ENCODE results near the gene OSBPL3. TPM values are rescaled to one million over a fixed set of nuclear protein-coding genes. Genes with fewer than 3 reads are reported as not detected.

OSBPL3 gene
- total RNA-seq, 1 experiment from 2014 or later: 11.6 TPM

DNA sequence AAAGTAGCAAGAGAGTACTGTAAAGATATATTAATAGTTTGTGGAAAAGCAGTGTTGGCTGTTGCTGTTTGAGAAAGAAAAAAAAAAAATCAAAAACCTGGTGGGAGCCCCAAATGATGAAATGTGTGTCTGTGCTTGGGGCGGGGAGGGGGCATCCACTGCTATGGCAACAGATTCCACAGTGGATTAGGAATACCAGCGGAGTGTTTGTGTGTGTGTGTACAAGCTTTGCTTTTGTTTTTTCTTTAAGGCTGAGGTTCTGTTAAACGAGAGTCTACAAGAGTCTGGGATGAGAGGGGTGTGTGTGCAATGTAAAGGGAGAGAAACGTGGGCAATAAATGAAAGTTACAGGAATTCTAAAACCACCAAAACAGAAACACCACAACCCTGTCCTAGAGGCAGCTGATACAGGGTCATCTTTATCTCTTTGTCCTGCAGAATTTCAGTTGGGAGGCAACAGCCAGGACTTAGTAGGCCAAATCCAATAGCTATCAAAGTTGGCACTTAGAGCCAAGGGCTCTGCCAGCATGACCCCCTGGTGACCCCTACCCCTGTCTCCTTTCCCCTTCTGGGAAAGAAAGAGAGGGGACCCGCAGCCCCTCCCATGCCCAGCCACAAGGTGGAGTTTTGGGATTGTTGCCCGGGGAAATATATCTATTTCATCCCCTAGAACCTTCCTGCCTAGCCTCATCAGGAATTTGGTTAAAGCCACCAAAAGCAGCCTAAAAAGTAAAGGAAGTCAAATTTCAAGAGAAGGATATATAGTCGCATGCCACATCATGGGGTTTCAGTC, 85.4 kb downstream of the OSBPL3 start:
- ChIA-PET CTCF (interaction anchor here (0.7 to 1.3 kb wide), 3 partner anchors 85 to 204 kb away, joined by 3 to 6 read pairs (median 4); partner anchors contain the start of gene OSBPL3), POLR2A (ENCODE audit: unreplicated experiment) (no interaction called here)
- no peak; the same call in 1 of the 2 replicates for ATAC-seq
- no peak overlapping the region for H3K9ac ChIP-seq (ENCODE audit: low read length)
- BruUV-seq (replicated peaks): no TSS peak
- H3K79me2 ChIP-seq (ENCODE audit: low read length): peaks cover 44% of the 10 kb centered on the region
- no peaks in the 10 kb centered on the region for H3K27me3 ChIP-seq (ENCODE audit: low read length)
- no peak overlapping the region for H3K27ac ChIP-seq (ENCODE audit: low read length)
- intact Hi-C loops (cut with micrococcal nuclease): loop anchor here (5.0 to 10.0 kb wide), 2 partner anchors 178 to 200 kb away; no protein-coding TSS in a partner anchor
- DNase-seq: peak; percentile 31
- peaks cover 5% of the 10 kb centered on the region; the same call in 1 of the 2 replicates for H3K36me3 ChIP-seq (ENCODE audit: low read depth, low read length)
- H3K9me2 ChIP-seq (replicated peaks; ENCODE audit: low read length): no peaks in the 10 kb centered on the region
- no peaks in the 10 kb centered on the region for H3F3A ChIP-seq (ENCODE audit: low read length, unreplicated experiment)
- H3K4me2 ChIP-seq (ENCODE audit: low read length): no peak overlapping the region
- H3K4me3 ChIP-seq (ENCODE audit: low read length): no peak overlapping the region
- no peak for TF ChIP-seq EZH2 (IDR thresholded peaks at IDR 0.05; ENCODE audit: low read length, unreplicated experiment)
- TF ChIP-seq, protein P1, sequence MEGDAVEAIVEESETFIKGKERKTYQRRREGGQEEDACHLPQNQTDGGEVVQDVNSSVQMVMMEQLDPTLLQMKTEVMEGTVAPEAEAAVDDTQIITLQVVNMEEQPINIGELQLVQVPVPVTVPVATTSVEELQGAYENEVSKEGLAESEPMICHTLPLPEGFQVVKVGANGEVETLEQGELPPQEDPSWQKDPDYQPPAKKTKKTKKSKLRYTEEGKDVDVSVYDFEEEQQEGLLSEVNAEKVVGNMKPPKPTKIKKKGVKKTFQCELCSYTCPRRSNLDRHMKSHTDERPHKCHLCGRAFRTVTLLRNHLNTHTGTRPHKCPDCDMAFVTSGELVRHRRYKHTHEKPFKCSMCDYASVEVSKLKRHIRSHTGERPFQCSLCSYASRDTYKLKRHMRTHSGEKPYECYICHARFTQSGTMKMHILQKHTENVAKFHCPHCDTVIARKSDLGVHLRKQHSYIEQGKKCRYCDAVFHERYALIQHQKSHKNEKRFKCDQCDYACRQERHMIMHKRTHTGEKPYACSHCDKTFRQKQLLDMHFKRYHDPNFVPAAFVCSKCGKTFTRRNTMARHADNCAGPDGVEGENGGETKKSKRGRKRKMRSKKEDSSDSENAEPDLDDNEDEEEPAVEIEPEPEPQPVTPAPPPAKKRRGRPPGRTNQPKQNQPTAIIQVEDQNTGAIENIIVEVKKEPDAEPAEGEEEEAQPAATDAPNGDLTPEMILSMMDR (conservative IDR thresholded peaks at IDR 0.05; ENCODE audit: low read depth, low read length): peak; percentile 59
- TF ChIP-seq EZH2phosphoT487 (IDR thresholded peaks at IDR 0.05; ENCODE audit: borderline replicate concordance, low read length): no peak
- H4K20me1 ChIP-seq (ENCODE audit: low read length): no peaks in the 10 kb centered on the region
- no peak overlapping the region for H2AFZ ChIP-seq (ENCODE audit: low read length)
- H3K4me1 ChIP-seq (ENCODE audit: insufficient read depth, low read length): peaks cover 17% of the 10 kb centered on the region
- H3K9me3 ChIP-seq (ENCODE audit: low read length): no peaks in the 10 kb centered on the region

DNA sequence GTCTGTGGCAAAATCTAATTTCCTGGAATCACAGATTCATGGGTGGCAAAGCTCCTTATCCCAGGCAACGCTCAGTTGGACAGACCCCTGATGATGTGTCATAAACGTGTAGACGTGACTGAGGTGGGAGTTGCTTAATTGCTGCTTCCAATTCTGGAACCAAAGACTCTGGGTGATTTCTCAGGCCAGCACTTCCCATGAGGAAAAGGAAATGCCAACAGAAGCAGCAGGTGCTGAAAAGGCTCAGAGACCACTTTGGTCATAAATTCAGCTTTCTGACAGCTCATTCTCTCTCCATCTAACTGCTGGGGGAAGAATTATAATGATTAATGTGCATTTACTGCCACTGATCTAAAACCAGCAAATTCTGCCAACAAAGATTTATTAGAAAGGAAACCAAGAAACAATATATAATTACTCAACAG, 88.7 kb downstream of the OSBPL3 start:
- no peak overlapping the region for H3K27ac ChIP-seq (ENCODE audit: low read length)
- peaks cover 29% of the 10 kb centered on the region; the same call in 1 of the 2 replicates for H3K79me2 ChIP-seq (ENCODE audit: low read length)
- intact Hi-C loops (cut with micrococcal nuclease): loop anchor here (10.0 kb wide), 1 partner anchor 203 kb away; no protein-coding TSS in a partner anchor
- ChIA-PET CTCF (interaction anchor here (1.7 kb wide), 1 partner anchor 179 kb away, joined by 4 read pairs; no protein-coding TSS in a partner anchor), POLR2A (ENCODE audit: unreplicated experiment) (no interaction called here)
- H3K27me3 ChIP-seq (ENCODE audit: low read length): no peaks in the 10 kb centered on the region
- no peak overlapping the region for H3K4me3 ChIP-seq (ENCODE audit: low read length)
- no peaks in the 10 kb centered on the region for H3K9me2 ChIP-seq (replicated peaks; ENCODE audit: low read length)
- H3K9me3 ChIP-seq (ENCODE audit: low read length): no peaks in the 10 kb centered on the region
- TSS peak; percentile 19 for BruUV-seq (replicated peaks)
- peaks cover 5% of the 10 kb centered on the region; the same call in 1 of the 2 replicates for H3K36me3 ChIP-seq (ENCODE audit: low read depth, low read length)
- H4K20me1 ChIP-seq (ENCODE audit: low read length): no peaks in the 10 kb centered on the region
- H3F3A ChIP-seq (ENCODE audit: low read length, unreplicated experiment): no peaks in the 10 kb centered on the region
- DNase-seq (no peak), ATAC-seq (no peak)
- TF ChIP-seq, protein P1 (conservative IDR thresholded peaks at IDR 0.05; ENCODE audit: low read depth, low read length): no peak
- TF ChIP-seq EZH2phosphoT487 (IDR thresholded peaks at IDR 0.05; ENCODE audit: borderline replicate concordance, low read length): no peak
- no peak for TF ChIP-seq EZH2 (IDR thresholded peaks at IDR 0.05; ENCODE audit: low read length, unreplicated experiment)
- no peak overlapping the region for H3K4me2 ChIP-seq (ENCODE audit: low read length)
- no peak overlapping the region for H2AFZ ChIP-seq (ENCODE audit: low read length)
- no peaks in the 10 kb centered on the region for H3K4me1 ChIP-seq (ENCODE audit: insufficient read depth, low read length)
- no peak overlapping the region for H3K9ac ChIP-seq (ENCODE audit: low read length)
